GDM1 (cell line): ENCODE data around the gene PXDN.
"Not testable (repeated sequence)": the region's sequence is repeated elsewhere in the genome, so short reads cannot be mapped to it uniquely, and the experiment has no call there.

Experiments used
- DNase-seq: peaks from one replicate; lab custom pipeline; 2025; lab: John Stamatoyannopoulos, UW

The PXDN gene

GRCh38 chr2:1683297-1683696 lies 61.0 kb downstream of the PXDN start:
- DNase-seq: no peak

GRCh38 chr2:1682181-1682440 lies 62.2 kb downstream of the PXDN start:
- DNase-seq: no peak

- no peak for DNase-seq
These were observed 62.8 kb downstream of the PXDN start for GRCh38 chr2:1681323-1682180.

- no peak for DNase-seq
These were observed 63.3 kb downstream of the PXDN start for GRCh38 chr2:1681017-1681318.

GRCh38 chr2:1680222-1681016 lies 63.9 kb downstream of the PXDN start:
- DNase-seq: no peak

- DNase-seq: not testable (repeated sequence)
These were observed 64.8 kb downstream of the PXDN start for GRCh38 chr2:1679488-1680039.

GRCh38 chr2:1679065-1679464 lies 65.2 kb downstream of the PXDN start:
- not testable (repeated sequence) for DNase-seq

GRCh38 chr2:1678609-1679008 lies 65.7 kb downstream of the PXDN start:
- no peak for DNase-seq

- DNase-seq: no peak
These were observed 66.5 kb downstream of the PXDN start for GRCh38 chr2:1677821-1678165.

GRCh38 chr2:1676913-1677820 lies 67.1 kb downstream of the PXDN start:
- no peak for DNase-seq

GRCh38 chr2:1676091-1676912 lies 68.0 kb downstream of the PXDN start:
- no peak for DNase-seq

- no peak for DNase-seq
These were observed 68.7 kb downstream of the PXDN start for GRCh38 chr2:1675633-1676032.

- no peak for DNase-seq
These were observed 69.4 kb downstream of the PXDN start for GRCh38 chr2:1674766-1675397.

- DNase-seq: no peak
These were observed 70.0 kb downstream of the PXDN start for GRCh38 chr2:1674276-1674675.

GRCh38 chr2:1673160-1673944 lies 71.0 kb downstream of the PXDN start:
- DNase-seq: no peak

GRCh38 chr2:1672738-1673137 lies 71.6 kb downstream of the PXDN start:
- no peak for DNase-seq

GRCh38 chr2:1671916-1672315 lies 72.4 kb downstream of the PXDN start:
- DNase-seq: no peak

- no peak for DNase-seq
These were observed 73.7 kb downstream of the PXDN start for GRCh38 chr2:1670636-1671035.

- DNase-seq: no peak
These were observed 78.4 kb downstream of the PXDN start for GRCh38 chr2:1665761-1666505.

- no peak for DNase-seq
These were observed 79.6 kb downstream of the PXDN start for GRCh38 chr2:1664698-1665097.
